HepG2 (cell line): ENCODE results near the gene B4GALT3.

ENCODE experiments used
- KLF15 ChIP-seq: sonication (generic); formaldehyde crosslinking; IDR thresholded peaks from 2 replicates; pipeline ENCODE4 v1.8.1; 2023; ENCODE audit warnings: borderline replicate concordance, mild to moderate bottlenecking, inconsistent platforms, missing genetic modification reagents, mixed read lengths
- MEIS2 ChIP-seq: sonication (generic); formaldehyde crosslinking; IDR thresholded peaks from 2 replicates; pipeline ENCODE4 v1.9.0; 2021; ENCODE audit warnings: mild to moderate bottlenecking, missing genetic modification reagents
- ZNF383 ChIP-seq: sonication (generic); formaldehyde crosslinking; IDR thresholded peaks from 2 replicates; pipeline ENCODE4 v1.4.0; 2020; ENCODE audit warnings: missing genetic modification reagents, mild to moderate bottlenecking, borderline replicate concordance
- ZNF530 ChIP-seq: sonication (generic); formaldehyde crosslinking; IDR thresholded peaks from 2 replicates; pipeline ENCODE4 v1.5.0; 2020; ENCODE audit warnings: low read depth, mild to moderate bottlenecking, missing genetic modification reagents

DNA sequence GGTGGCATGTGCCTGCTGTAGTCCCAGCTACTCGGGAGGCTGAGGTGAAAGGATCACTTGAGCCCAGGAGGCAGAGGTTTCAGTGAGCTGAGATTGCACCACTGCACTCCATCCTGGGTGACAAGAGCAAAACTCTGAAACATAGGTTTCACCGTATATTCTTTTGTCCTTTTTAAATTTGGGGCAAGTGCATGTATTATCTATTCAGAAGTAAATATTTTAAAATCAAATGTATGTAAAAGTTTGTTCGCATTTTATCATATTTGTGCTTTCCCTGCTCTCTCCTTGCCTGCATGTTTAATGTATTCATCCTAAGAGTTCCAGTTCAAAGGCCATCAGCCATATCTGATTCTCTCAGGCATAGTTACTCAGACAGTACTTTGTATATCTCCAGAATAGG lies 31.5 kb downstream of the B4GALT3 start:
- TF ChIP-seq KLF15 (CRISPR knock-in tag) = no peak
- TF ChIP-seq ZNF383 (CRISPR knock-in tag) = no peak
- TF ChIP-seq MEIS2 = no peak
- no peak for TF ChIP-seq ZNF530
